ENCODE results near the gene LRRC26. TPM values are rescaled to one million over a fixed set of nuclear protein-coding genes. Genes with fewer than 3 reads are reported as not detected.

Gene LRRC26
- total and polyA plus RNA-seq, 8 donors = 1.00 to 440 (median 5.7) TPM; not detected in 2

GRCh38 chr9:137167747-137168572 is 1.9 kb downstream of the LRRC26 start:
- Histone ChIP-seq H3K4me3 (peak overlapping the region; percentile 42 to 56 (median 46)), H3K36me3 (no peaks in the 10 kb centered on the region), H3K27me3 (peaks cover 28 to 100% (median 96%) of the 10 kb centered on the region in 3 donors), H3K4me1 (peaks cover 47 to 69% (median 54%) of the 10 kb centered on the region in 4 donors), H3K9me3 (no peaks in the 10 kb centered on the region), H3K27ac (peak overlapping the region in 1 of 5 donors; percentile 66)
- intact Hi-C loops (cut with DNase I; ENCODE audit: low total_unique reads) = no loop called here
- DNase-seq = peak; percentile 76 to 78
- no peak for TF ChIP-seq EP300 (IDR thresholded peaks at IDR 0.05)
- TF ChIP-seq POLR2AphosphoS5 (IDR thresholded peaks at IDR 0.05) = no peak
- TF ChIP-seq CTCF (IDR thresholded peaks at IDR 0.05) = no peak
- TF ChIP-seq POLR2A (IDR thresholded peaks at IDR 0.05) = no peak
- WGBS, 5 donors = 2 to 7% (median 4%) methylated on average over 15 to 57 of the region's 57 CpGs

- H3K27me3 ChIP-seq = peaks cover 28 to 100% (median 96%) of the 10 kb centered on the region in 3 donors
- no peak for DNase-seq
- no peak overlapping the region for H3K27ac ChIP-seq
- intact Hi-C loops (cut with DNase I; ENCODE audit: low total_unique reads) = no loop called here
- WGBS, 5 donors = 10 to 20% (median 16%) methylated on average over 6 to 44 of the region's 44 CpGs
- H3K4me1 ChIP-seq = peaks cover 51 to 69% (median 56%) of the 10 kb centered on the region in 4 donors
- H3K36me3 ChIP-seq = no peaks in the 10 kb centered on the region
- TF ChIP-seq EP300 (IDR thresholded peaks at IDR 0.05) (no peak), POLR2A (IDR thresholded peaks at IDR 0.05) (no peak), POLR2AphosphoS5 (IDR thresholded peaks at IDR 0.05) (no peak), CTCF (IDR thresholded peaks at IDR 0.05) (no peak)
- H3K9me3 ChIP-seq = no peaks in the 10 kb centered on the region
- peak overlapping the region in 3 of 4 donors; percentile 42 to 56 (median 49) for H3K4me3 ChIP-seq
These were observed 2.5 kb downstream of the LRRC26 start for GRCh38 chr9:137167277-137167746.

GRCh38 chr9:137166380-137167229 is 3.2 kb downstream of the LRRC26 start:
- Histone ChIP-seq H3K9me3 (no peaks in the 10 kb centered on the region), H3K4me3 (no peak overlapping the region), H3K4me1 (peaks cover 53 to 69% (median 59%) of the 10 kb centered on the region in 4 donors), H3K27ac (no peak overlapping the region), H3K36me3 (no peaks in the 10 kb centered on the region), H3K27me3 (peaks cover 28 to 100% (median 98%) of the 10 kb centered on the region in 3 donors)
- intact Hi-C loops (cut with DNase I; ENCODE audit: low total_unique reads) = no loop called here
- TF ChIP-seq EP300 (IDR thresholded peaks at IDR 0.05) (no peak), POLR2A (IDR thresholded peaks at IDR 0.05) (no peak), POLR2AphosphoS5 (IDR thresholded peaks at IDR 0.05) (no peak), CTCF (IDR thresholded peaks at IDR 0.05) (no peak)
- no peak for DNase-seq
- 62 to 76% (median 71%) methylated on average over 21 to 22 of the region's 22 CpGs for WGBS, 5 donors

GRCh38 chr9:137165250-137165836 is 4.5 kb downstream of the LRRC26 start:
- TF ChIP-seq CTCF (IDR thresholded peaks at IDR 0.05) (no peak), POLR2A (IDR thresholded peaks at IDR 0.05) (no peak), EP300 (IDR thresholded peaks at IDR 0.05) (no peak), POLR2AphosphoS5 (IDR thresholded peaks at IDR 0.05) (no peak)
- intact Hi-C loops (cut with DNase I; ENCODE audit: low total_unique reads) = no loop called here
- Histone ChIP-seq H3K9me3 (no peaks in the 10 kb centered on the region), H3K4me1 (peaks cover 52 to 65% (median 64%) of the 10 kb centered on the region in 4 donors), H3K27me3 (peaks cover 40 to 100% (median 100%) of the 10 kb centered on the region in 3 donors), H3K36me3 (no peaks in the 10 kb centered on the region), H3K4me3 (no peak overlapping the region), H3K27ac (no peak overlapping the region)
- DNase-seq = no peak
- WGBS, 5 donors = 77 to 90% (median 87%) methylated on average over 30 to 32 of the region's 32 CpGs

Measured in stomach (tissue), 9 donors.